Stimulated activated CD8-positive, alpha-beta memory T cell treated with anti-CD3 and anti-CD28 coated beads, Interleukin-4, amount 100 ng/mL, for 1 hour (primary cell): ENCODE data around the gene CENPX.
"Not testable (repeated sequence)": the region's sequence is repeated elsewhere in the genome, so short reads cannot be mapped to it uniquely, and the experiment has no call there.

Experiments
- DNase-seq, 2 donors: peaks; one replicate each; pipeline ENCODE4 v3.0.0-alpha.2; 2020; ENCODE audit warnings: low read depth in 2 of 2, low spot score in 1 of 2

Gene CENPX

GRCh38 chr17:81981511-81981910, 41.2 kb downstream of the CENPX start:
- not testable (repeated sequence) for DNase-seq

GRCh38 chr17:81980707-81981343, 41.9 kb downstream of the CENPX start:
- no peak for DNase-seq

DNA sequence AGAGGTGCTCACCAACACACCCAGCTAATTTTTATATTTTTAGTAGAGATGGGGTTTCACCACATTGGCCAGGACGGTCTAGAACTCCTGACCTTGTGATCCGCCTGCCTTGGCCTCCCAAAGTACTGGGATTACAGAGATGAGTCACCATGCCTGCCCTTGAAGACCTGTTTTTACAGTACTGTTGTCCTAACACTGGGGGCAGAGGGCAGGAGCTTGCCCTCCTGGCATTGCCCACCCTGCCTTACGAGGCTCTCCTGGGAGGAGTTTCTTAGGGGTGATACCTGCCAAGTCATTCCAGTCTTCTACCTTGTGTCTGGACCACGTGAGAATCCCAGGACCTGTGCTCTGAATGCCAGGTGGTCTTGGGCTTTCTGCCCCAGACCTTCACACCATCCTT, 42.6 kb downstream of the CENPX start:
- no peak for DNase-seq

GRCh38 chr17:81978524-81979298, 44.0 kb downstream of the CENPX start:
- DNase-seq, result no peak

- peak; percentile 73 to 82 for DNase-seq
Observed at GRCh38 chr17:81977211-81977808, 45.4 kb downstream of the CENPX start, which contains the start of gene ASPSCR1. TSS of gene ASPSCR1 (plus strand) at chr17:81977629. CDS start at chr17:81977647, 18 bp downstream.

- no peak for DNase-seq
Observed at GRCh38 chr17:81976332-81977210, 46.1 kb downstream of the CENPX start.

GRCh38 chr17:81973432-81973831, 49.2 kb downstream of the CENPX start:
- no peak for DNase-seq

DNA sequence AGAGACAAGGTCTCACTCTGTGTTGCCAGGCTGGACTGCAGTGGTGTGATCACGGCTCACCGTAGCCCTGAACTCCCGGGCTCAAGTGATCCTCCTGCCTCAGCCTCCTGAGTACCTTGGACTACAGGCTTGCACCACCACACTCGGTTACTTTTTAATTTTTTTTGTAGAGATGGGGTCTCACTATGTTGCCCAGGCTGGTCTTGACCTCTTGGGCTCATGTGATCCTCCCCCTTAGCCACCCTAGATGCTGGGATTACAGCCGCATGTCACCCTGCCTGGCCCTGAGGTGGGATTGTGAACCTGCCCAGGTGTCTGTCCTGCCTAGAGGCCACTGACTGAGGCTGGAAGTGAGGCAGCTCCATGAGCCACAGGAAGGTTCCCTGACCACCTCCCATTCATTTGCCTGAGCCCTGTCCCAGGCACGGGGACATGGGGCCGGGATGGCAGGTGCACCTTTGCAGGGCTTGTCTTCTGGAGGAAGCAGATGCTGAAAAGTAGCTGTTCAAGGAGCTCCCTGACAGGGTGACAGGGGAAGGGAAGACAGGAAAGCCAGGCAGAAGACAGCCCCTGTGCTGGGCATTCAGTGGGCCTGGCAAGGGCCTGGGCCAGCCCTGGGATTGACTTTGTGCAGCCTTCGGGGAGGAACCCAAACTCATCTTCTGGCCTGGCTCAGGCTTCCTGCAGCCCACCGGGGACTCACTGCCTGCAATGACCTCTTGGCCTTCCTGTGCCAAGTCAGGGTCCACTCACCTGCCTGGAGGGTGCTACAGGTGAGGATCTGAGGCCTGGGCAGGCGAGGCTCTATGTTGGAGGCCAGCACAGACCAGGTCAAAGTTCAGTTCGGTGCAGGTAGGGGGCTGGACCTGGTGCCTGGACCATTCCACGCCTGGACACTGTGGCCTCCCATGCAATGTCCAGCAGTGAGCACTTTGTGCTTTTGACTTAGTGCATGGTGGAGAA, 53.5 kb downstream of the CENPX start:
- no peak for DNase-seq
